GM21360 (cell line): ENCODE data around the gene LRRC47.
"Not testable (repeated sequence)": the region's sequence is repeated elsewhere in the genome, so short reads cannot be mapped to it uniquely, and the experiment has no call there.

Experiments used
- ATAC-seq: cut with Tn5 transposase; IDR thresholded peaks from one replicate; pipeline ENCODE4 v1.9.1; 2021; ENCODE audit warnings: mild to moderate bottlenecking, moderate library complexity; ENCODE audit not compliant: unreplicated experiment

LRRC47 gene

DNA sequence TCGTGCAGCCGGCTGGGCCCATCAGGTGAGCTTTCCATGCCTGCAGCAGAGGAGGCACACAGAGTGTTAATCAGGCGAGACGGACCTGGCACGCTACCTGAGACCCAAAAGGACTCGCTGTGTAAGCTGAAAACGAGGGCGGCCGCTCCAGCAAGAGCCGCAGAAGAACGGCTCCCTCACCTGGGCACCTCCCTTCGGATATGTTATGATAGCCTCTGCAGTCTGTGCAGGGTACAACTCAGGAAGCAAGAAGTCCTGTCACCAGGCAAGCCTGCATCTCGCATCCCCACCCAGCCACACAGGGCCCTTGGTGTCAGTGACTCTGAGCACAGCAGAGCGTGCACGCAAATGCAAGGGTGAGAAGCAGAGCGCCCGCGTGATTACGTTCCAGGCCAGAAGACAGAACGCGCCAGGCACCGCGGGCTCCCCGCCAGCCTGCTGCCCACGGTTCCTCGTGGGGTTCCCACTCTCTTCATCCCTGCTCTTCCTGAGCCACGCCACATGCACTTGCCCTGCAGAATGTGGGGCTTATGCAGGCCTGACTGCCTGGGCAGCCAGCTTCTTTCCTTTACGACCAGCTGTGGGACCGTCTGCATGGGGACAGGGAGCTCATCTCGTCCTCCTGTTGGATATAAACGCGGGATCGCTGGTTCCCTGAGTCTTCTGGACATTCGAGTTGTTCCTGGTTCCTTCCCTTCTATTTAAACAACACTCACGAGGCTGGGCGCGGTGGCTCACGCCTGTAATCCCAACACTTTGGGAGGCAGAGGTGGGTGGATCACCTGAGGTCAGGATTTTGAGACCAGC lies 20.2 kb upstream of the LRRC47 start:
- no peak for ATAC-seq

DNA sequence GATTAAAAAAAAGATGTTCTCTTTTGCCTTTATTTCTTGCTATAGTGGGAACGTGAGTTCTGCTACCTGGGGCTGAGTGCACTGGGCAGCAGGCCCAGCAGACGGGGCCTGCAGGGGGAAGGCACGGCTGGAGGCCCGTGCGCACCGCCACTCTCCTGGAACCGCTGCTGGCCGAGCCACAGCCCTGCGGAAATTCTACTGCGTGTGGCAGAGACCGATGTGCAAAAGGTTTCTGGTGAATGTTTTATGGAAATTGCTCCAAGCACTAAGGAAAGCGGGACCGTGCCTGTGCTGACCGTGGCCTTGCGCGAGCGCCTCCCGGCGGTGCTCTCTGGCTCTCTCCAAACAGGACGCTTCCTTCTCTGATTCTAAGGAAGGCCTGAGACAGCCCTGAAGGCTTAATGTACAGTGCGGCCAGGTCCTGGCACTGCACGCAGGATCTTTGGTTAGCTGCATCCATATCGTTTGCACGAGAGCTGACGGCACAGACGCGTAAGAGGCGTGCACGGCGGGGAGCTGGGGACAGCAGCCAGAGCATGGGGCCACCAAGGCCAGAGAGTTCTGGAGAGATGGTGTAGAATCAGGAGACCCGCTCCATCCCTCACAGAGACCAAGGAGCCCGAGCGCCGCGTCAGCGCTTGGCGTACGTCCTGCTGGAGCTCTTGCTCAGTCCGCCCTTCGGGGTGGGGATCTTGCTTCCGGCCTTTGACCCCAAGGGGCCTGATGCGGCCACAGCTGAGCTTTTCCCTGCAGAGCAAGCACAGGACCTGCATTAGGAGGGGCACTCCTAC lies 18.7 kb upstream of the LRRC47 start:
- no peak for ATAC-seq

DNA sequence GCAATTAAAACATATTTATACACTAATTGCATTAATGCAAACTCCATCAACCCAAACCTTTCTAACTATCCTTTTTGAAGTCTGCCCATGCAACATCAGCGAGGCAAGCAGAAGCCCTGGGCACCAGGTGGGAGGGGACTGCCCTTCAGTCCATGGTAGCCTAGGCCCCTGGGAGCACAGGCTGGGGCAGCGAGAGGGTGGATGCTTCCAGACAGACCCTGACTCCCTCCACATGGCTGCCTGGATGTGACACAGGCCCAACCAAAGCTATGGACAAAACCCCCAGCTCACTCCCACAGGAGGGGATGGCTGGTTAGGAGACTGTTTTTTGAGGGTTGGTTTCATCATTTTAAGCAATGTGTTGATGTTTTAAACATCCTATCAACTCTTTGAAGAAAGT lies 17.8 kb upstream of the LRRC47 start:
- ATAC-seq: no peak

DNA sequence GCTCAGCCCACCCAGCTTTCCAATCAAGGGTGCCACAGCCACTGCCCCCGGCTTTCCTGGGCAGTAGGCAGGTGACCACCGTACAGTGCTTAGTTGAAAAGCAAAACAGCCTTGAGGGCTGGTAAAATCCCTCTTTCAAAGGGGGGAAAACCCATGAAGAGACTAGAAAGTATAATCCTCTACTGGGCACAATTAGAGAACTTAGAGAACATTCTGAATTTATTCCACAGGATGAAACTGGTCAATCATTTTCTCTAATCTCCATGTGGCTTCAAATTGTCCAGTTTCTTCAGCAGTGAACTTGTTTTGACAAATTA lies 15.3 kb upstream of the LRRC47 start:
- ATAC-seq: no peak

DNA sequence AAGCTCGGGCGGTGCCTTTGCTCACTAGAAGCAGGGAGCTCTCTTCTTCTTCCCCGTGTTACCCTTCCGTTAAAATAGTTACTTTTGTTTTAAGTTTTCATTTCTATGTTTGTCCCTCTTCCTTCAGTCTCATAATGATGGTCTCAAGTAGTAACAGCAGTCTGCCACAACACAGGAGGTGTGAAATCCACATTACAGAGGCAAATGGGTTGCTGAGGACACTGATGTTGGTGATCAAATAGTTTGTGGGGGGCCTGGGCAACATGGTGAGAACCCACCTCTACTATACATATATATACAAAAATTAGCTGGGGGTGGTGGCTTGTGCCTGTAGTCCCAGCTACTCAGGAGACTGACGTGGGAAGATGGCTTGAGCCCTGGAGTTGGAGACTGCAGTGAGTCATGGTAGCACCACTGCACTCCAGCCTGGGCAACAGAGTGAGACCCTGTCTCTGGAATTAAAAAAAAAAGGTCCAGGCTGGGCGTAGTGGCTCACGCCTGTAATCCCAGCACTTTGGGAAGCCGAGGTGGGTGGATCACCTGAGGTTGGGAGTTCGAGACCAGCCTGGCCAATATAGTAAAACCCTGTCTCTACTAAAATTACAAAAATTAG lies 14.0 kb upstream of the LRRC47 start:
- ATAC-seq: not testable (repeated sequence)

DNA sequence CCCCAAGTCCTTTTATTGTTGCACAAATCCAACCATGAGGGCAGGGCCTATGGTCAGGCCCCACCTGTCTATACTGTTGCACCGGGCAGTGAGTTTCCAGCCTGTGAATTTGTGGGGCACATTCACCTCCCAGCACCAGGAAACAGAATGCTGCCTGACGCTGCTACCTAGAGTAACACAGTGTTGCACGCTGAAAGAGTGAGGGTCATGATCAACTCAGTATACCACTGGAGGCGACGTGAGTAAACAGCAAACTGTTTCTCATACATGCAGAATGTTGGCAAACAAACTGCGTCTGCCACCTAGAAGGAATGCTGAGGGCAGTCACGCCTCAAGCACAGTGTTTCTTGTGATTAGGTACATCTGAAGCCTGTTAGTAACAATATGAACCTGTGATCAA lies 13.4 kb upstream of the LRRC47 start:
- ATAC-seq: no peak

DNA sequence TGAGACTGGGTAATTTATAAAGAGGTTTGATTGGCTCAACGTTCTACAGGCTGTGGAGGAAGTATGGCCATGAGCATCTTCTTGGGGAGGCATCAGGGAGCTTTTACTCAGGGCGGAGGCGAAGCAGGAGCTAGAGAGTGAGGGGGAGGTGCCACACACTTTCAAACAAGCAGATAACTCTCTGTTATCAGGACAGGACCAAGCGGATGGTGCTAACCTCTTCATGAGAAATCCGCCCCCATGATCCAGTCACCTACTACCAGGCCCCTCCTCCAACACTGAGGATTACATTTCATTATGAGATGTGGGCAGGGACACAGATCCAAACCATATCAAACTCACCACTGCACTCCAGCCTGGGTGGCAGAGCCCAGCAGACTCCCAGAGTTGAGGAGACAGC lies 11.5 kb upstream of the LRRC47 start:
- no peak for ATAC-seq

DNA sequence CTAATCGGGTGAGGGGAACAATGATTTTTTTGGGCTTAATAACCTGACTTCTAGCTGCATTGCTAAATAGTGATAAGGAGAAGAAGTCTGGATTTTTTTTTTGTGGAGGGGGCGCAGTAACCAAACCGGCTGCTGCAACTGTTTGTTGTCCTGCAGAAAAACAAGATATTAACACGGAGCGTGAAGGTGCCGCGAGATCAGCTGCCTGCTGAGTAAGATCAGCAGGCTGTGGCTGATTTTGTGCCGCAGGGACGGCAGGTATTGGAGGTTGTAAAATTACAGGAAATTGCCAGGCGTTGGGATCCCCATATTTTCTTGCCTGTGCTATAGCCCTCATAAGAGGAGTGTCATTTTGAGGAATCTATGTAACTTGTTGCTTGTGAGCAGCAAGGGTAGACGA lies 8.7 kb upstream of the LRRC47 start:
- ATAC-seq: no peak

DNA sequence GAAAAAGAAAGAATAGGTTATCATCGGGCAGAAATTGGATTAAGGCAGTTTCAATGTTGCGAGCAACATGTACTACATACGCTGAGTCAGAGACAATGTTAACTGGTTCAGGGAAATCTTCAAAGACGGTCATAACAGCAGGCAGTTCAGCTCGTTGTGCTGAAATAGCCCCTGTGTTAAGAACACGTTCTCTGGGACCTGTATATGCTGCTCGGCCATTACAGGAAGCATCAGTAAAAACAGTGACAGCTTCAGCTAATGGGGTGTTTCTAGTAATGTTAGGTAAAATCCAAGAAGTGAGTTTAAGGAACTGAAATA lies 8.3 kb upstream of the LRRC47 start:
- ATAC-seq: not testable (repeated sequence)

DNA sequence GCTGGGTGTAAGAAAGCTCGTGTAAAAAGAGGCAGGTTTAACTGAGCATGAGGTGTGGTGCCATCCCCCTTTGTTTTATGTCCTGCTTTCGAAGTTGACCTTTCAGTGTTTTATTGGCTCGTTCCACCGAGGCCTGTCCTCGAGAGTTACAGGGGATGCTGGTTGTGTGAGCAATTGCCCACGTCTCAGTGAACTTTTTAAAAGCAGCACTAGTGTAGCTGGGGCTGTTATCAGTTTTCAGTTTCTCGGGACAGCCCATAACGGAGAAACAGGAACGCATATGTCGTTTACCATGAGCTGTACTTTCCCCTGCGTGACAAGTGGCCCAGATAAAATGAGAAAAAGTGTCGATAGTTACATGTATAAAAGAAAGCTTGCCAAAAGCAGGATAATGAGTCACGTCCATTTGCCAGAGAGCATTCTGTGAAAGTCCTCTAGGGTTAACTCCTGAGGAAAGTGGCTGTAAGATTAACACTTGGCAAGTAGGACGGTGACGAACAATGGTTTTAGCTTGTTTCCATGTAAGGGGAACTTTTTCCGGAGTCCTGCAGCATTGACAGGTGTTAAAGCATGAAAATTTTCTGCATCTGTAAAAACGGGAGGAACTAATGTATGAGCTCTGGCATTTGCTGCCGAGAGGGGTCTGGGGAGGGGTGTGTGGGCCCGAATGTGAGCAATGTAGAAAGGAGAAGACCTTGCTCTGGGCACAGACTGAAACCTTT lies 7.8 kb upstream of the LRRC47 start:
- ATAC-seq: no peak

DNA sequence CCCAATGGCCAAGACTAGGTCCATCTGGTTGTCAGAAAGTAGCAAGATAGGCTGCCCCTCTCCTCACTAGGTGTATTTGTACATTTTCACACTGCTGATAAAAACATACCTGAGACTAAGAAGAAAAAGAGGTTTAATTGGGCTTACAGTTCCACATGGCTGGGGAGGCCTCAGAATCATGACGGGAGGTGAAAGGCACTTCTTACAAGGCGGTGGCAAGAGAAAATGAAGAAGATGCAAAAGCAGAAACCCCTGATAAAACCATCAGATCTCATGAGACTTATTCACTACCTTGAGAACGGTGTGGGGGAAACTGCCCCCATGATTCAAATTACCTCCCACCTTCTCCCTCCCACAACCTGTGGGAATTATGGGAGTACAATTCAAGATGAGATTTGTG lies 4.5 kb upstream of the LRRC47 start:
- ATAC-seq: not testable (repeated sequence)

DNA sequence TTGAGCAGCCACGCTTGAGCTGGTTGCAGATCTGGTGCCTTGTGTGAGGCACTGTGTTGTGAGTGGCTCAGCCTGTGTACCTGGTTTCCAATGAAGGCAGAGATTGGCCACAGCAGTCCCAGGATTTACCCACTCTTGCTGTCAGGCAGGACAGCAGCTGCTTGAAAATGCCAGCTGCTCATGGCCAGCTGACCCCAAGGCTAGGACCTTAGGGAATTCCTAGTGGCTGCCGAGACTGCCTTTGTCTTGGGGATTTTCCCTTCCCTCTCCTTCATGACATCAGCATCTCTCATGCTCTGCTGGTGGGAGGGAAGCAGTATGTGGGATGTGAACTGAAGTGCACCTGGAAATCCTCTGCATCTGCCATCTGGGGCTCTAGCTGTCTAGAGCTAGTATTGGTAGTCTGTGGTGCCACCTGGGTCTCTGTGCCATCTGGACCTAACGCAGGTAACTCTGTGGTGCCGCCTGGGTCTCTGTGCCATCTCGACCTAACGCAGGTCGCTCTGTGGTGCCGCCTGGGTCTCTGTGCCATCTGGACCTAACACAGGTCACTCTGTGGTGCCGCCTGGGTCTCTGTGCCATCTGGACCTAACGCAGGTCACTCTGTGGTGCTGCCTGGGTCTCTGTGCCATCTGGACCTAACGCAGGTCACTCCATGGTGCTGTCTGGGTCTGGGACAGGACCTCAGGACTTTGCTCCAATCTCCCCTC lies 3.8 kb upstream of the LRRC47 start:
- ATAC-seq: no peak

DNA sequence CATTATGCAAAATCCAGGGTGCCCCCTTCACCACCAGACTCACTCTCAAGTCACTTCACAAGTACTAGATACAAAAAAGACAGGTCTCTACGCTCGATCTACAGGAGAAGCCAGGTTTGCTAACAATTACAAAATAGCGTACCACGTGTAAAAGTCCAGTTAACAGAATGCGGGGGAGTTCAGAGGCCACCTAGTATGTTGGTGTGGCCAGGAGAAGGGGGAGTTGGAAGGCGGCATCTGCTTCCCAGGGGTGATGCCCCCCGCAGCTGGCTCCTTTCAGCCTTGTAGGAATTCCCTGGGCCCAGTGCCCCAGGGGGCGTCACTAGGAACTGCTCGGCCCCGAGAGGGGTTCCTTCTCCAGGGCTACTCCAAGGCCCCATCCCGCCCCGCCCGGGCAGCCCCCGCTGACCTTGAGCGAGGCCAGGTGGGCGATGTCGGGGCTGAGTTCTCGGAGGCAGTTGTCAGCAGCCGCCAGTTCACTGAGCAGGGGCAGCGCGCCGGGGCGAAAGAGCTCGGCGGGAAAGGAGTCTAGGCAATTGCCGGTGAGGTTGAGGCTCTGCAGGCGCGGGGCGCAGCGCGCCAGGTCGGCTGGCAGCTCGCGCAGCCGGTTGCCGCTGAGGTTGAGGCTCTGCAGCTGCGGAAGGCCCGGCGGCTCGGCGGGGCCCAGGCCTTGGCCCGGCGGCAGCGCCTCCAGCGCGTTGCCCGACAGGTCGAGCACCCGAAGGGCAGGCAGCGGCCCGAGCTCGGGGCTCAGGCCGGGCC lies 664 bp downstream of the LRRC47 start:
- no peak for ATAC-seq

DNA sequence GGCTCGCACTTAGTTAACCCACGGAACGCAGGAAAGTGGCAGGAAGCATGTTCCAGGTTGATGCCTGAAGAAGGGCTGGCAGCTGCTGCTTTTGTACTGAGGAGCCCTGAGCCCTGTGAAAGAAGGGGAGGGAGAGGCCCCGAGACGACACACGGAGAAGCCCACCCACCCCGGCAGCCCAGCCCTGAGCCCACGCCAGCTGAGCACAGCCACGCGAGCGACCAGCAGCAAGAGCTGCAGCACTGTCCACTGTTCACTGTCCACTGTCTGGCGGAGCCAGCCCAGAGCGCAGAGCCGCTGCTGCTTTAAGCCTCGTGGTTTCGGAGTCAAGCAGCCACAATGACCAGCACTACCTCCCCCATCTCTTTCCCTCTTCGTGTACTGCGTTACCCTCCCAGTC lies 5.3 kb downstream of the LRRC47 start:
- ATAC-seq: no peak

DNA sequence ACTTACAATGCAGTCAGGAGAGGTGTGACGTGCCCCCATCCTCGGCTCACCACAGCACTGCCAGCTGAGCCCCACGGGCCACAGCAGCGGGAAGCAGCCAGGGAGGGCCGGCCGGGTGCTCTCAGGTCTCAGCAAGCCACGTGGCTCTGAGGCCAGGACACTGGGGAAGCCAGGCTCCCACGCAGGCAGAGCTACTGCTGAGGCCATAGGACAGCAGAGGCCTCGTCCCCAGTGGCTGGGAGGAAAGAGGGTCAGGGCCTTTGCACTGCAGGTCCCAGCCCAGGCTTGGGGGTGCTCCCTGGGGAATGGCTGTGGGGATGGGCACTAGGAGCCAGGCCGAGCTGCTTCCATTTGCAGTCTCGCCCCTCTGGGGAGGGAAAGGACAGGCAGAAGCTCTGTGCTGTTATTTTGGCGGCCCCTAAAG lies 5.8 kb downstream of the LRRC47 start:
- no peak for ATAC-seq

DNA sequence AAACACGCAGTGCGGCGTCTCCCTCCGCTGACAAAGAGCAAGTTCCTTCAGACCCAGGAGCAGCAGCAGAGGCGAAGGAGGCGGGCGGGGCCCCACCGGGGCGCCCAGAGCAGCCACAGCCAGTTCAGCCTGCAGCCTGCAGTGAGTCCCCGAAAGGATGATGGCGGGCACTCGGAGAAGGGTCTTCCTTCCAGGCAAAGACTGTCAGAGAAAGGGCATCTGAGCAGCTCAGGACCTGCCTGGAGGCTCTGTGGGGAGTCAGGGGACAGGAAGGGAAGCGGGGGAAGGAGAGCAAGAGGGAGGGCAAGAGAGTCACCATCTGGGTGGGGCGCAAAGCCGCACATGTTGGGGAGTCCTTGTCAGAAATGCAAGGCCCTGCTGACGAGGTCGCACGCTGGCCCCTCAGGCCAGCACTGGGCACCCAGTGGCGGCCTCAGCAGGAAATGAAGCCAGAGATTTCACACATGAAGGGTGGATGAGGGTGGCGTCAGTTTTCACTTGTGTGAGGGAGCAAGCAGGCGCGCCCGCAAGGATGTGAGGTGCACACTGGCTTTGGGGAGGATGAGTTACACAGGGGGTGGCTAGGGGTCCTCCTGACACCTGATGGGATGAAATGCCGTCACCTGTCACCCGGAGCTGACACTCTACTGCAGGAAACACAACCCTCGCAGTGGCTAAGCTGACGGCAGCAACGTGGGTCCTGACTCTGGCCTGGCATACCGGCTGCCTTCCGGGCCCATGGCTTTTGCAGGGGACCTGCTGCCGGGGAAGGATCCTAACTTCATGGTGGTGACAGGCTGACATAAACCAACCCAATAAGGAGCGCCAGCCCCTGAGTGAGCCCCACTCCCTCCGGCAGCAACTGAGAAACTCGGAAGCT lies 6.6 kb downstream of the LRRC47 start:
- no peak for ATAC-seq

DNA sequence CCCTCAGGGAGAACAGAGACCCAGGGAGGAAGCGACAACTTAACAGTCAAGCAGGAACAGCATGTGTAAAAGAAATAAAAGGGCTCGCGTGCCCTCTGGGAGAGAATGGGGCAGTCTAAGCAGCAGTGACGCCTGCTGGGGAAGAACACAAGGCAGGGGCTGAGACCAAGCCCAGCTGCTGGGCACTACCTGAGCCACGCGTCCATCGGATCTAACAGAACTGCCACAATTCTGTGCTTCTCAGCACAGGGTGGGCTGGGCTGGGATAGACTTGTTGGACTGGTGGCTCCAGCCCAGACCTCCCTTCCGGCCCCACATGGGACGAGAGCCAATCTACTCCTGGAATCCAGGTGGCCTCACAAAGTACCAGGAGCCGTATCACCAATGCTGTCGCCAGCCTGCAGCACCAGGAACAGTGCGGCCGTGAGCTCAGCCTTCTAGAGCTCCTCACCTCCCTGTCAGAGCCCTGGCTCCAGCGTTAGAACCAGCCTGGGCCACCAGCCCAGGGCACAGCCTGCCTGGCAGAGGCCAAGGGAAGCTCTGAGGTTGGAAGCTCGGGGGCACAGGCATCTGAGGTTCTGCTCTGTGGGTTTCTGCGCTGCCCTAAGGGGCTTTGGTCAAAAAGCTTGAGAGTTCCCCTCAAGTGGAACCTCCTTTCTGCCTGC lies 7.4 kb downstream of the LRRC47 start:
- ATAC-seq: no peak

DNA sequence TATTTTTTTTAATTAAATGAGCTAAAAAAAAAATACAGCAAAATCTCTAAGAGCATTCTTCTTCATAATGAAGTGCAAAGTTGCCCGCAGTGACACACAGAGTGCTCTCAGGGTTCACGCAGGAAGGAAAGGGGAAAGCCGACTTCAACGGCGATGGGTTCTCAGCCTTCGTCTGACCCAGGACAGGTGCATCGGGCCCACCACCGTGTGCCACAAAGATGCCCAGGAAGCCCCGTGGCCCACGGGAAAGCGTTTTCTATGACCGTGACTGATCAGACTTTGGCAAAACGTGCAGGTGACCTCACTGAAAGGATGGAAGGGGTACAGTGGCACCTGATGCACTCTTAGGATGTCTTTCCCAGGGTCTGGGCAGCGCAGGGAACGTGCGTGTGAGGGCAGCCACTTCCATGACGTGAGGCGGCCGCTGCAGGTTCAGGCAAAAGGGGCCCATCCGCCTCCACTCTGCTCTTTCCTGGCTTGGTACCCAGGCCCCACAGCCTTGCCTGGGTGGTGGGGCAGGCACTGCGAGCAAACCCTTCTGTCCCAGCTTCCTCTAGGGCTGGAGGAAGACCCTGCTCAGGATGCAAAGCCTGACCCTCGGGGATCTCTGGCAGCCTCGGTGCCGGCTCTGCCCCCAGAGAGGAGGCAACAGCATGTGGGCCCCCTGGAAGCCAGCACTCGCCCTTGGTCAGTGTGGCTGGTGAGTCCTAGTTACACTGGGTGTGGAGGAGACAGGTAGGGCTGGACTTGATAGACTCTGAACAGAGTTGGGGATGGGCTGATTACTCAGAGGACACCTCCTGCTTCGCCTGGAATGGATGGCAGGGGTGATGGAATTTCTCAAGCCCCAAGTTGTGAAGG lies 8.3 kb downstream of the LRRC47 start:
- ATAC-seq: no peak
